GM10266 (cell line): ENCODE results near the gene RASSF3.

ENCODE experiments used
- DNase-seq: peaks from one replicate; pipeline ENCODE4 v3.0.0; 2012; ENCODE audit errors: extremely low spot score
- TF ChIP-seq, protein P1 (sequence below): IDR thresholded peaks from 2 replicates; pipeline ENCODE4 v1.5.1; 2012; ENCODE audit warnings: mild to moderate bottlenecking, low read depth; ENCODE audit not compliant: control insufficient read depth, insufficient read depth; ENCODE audit errors: missing control alignments

Gene RASSF3

DNA sequence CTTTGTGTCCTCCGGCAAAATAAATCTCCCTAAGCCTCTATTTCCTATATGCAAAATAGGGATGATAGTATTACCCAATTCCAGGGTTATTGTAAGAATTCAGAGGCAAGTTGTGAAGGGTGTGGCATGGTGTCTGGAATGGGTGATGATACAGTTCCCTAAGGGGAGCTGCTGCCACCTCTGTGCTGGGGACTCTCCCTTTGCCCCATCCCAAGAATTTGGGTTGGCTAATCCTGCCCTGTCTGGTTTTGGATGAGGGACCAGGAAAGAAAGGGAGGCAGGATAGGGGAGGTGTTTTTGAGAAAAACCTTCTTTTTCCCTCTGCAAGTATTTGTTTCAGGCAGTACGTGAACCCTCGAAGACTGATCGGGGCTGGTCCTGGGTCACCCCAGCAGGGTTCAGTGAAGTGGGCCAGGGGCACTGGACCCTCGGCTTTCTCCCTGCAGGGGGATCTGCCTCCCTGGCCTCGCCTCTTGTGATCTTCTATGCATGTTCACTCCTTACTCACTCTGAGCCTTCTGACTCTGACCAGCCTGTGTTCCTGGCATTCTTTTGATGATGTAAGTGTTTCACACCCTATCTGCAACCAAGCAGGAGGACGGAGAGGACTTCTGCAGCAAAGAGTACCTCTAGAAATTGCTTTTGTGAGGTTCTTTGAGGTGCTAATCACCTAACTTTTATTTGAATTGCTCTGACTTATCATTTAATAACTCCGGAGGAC is 60.8 kb downstream of the RASSF3 start:
- no peak for DNase-seq

DNA sequence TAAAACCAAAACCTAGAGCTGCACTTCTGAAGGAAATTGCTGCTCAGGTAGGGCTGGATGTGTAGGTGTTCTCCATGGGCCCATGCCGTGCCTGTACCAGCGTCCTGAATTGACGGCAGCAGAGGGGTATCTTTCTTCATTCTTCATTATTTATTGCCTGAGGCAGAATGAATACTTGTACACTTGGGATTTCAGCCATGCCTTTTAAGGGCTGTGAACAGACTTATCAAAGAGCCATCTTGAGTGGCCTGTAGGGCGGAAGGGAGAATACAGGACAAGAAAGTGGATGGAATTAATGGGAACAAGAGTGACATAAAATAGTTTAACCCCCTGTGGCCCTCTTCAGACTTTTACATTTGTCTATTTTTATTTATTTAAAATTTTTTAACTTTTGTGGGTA is 61.4 kb downstream of the RASSF3 start:
- DNase-seq = no peak
- TF ChIP-seq, protein P1, sequence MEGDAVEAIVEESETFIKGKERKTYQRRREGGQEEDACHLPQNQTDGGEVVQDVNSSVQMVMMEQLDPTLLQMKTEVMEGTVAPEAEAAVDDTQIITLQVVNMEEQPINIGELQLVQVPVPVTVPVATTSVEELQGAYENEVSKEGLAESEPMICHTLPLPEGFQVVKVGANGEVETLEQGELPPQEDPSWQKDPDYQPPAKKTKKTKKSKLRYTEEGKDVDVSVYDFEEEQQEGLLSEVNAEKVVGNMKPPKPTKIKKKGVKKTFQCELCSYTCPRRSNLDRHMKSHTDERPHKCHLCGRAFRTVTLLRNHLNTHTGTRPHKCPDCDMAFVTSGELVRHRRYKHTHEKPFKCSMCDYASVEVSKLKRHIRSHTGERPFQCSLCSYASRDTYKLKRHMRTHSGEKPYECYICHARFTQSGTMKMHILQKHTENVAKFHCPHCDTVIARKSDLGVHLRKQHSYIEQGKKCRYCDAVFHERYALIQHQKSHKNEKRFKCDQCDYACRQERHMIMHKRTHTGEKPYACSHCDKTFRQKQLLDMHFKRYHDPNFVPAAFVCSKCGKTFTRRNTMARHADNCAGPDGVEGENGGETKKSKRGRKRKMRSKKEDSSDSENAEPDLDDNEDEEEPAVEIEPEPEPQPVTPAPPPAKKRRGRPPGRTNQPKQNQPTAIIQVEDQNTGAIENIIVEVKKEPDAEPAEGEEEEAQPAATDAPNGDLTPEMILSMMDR = no peak

More for the DNA sequence above, 60.8 kb downstream of the RASSF3 start:
- TF ChIP-seq, protein P1 = no peak

DNA sequence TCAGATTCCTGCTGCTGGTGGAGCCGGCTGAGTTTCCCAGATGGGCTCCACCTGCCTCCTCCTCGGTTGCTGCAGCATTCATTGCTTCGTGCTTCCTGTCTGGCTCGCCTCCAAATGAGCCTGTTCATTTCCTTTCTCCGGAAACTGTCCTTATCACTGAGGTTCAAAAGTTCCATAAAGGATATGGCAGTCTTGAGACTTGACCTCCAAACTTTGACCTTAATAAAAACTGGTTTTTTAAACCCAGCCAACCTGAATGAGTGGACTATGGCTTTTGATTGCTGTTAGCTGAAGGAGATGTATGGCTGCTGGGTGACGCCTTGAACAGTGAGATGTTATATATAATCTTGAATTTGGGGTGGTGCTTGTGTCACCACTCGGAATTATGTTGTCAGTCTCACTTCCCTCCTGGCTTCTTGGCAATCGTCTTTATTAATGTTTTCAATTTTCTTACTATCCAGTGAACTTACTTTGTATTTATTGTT is 62.7 kb downstream of the RASSF3 start:
- DNase-seq = no peak
- TF ChIP-seq, protein P1 = no peak

DNA sequence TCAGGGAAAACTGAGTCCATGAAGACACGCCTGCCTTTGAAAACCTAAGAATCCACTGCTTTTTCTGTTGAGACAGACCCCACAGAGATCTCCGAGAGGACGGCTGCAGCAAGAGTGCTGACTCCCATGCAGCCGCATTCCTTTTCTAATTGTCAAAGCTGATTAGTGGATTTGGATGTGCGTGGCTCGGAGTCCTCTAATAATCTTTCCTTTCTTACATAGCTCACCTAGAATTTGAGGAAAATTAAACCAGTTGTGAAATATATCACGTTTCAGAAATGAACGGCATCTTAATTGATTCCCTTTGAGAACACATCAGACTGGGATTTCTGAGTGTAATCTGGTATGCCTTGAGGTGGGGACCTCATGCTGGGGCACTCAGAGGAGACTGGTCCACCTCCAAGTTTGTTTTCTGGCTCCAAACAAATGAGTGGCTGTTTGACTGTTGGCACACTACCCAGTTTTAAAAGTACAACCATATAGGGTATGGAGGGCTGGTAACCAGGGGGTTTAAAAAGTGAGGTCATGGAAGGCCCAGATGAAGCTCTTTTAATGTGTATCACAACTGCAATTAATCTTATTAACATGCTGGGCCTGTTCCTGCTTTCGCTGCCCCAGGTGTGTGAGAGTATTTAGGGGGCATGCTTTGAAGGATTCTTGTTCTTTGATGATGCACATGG is 63.3 kb downstream of the RASSF3 start:
- TF ChIP-seq, protein P1 = no peak
- no peak for DNase-seq

DNA sequence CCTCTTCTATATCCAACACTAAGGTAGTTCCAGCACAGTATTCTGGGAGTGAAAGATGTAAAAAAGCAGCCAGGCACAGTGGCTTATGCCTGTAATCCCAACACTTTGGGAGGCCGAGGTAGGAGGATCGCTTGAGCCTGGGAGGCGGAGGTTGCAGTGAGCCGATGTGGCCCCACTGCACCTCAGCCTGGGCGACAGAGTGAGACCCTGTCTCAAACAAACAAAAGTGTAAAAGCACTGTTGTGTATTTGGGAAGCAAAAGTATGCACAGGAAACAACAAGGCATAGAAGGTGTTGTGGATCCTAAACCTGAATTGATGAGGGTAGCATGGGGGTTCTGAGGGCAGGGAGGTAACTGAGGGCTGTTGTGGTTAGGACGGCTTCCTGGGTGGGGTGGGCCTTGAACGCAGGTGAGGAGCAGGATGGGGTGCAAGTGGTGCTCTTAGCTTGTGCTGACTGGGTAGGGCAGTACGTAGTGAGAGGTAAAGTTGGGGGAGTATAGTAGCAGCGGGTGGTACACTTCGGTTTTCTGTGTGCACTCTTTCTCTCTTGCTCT is 64.2 kb downstream of the RASSF3 start:
- DNase-seq = no peak
- TF ChIP-seq, protein P1 = no peak

DNA sequence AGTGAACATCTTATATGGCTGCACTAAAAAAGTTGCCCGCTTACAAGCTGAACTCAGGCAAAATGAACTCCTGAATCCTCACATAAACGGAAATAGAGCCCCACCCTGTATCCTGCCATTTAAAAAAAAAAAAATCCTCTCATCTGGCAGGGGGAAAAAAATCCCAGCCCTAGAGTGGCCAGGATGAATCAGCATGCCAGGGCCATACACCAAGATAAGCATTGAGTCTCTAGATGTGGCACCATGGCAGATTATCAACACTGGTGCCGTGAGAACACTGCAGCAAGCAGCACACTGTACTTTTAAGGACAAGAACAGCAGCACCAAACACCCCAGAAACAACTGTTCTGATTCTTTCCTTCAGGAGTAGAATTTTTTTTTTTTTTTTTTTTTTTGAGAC is 65.5 kb downstream of the RASSF3 start:
- no peak for DNase-seq
- TF ChIP-seq, protein P1 = no peak

DNA sequence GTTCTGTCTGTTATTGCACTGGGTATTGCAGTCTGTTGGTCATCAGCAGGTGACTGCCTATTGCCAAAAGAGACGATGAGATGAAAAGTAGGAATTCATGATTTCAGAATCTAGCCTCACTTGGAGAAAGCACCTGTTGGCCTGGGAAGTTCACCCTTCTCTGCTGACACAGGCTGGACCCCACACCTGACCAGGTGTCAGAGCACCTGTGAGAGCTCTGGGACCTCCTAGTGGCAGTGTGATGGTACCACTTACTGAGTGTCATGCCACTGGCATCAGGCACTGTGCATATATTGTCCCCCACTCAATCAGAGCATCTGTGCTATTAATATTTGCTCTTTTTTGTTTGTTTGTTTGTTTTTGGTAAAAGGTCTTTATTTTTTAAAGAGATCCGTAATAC is 68.0 kb downstream of the RASSF3 start:
- no peak for DNase-seq
- TF ChIP-seq, protein P1 = peak; percentile 14
